Effector memory CD4-positive, alpha-beta T cell (primary cell): ENCODE data around the gene RAD51B.

Experiments used
- DNase-seq, 3 donors: peaks; one replicate each; pipeline ENCODE4 v3.0.0-alpha.2; 2020
- H3K27ac ChIP-seq: 2 replicates; pipeline ENCODE4 v1.7.0; 2013; ENCODE audit warnings: mild to moderate bottlenecking, low read length, moderate library complexity; ENCODE audit not compliant: insufficient read depth, poor library complexity, severe bottlenecking
- H3K27me3 ChIP-seq: replicated peaks from 2 replicates; pipeline ENCODE4 v1.7.0; 2013; ENCODE audit warnings: mild to moderate bottlenecking, low read length; ENCODE audit not compliant: insufficient read depth, control insufficient read depth, poor library complexity, severe bottlenecking
- H3K36me3 ChIP-seq: 2 replicates; pipeline ENCODE4 v1.7.0; 2013; ENCODE audit warnings: mild to moderate bottlenecking, low read length, moderate library complexity; ENCODE audit not compliant: control insufficient read depth, insufficient read depth
- H3K4me1 ChIP-seq: 2 replicates; pipeline ENCODE4 v1.7.0; 2013; ENCODE audit warnings: low read length, mild to moderate bottlenecking; ENCODE audit not compliant: control insufficient read depth, insufficient read depth, poor library complexity, severe bottlenecking
- H3K4me3 ChIP-seq: 2 replicates; pipeline ENCODE4 v1.7.0; 2013; ENCODE audit warnings: low read length, low read depth, mild to moderate bottlenecking; ENCODE audit not compliant: insufficient read depth, poor library complexity, severe bottlenecking
- H3K9me3 ChIP-seq: 2 replicates; pipeline ENCODE4 v1.7.0; 2013; ENCODE audit warnings: mild to moderate bottlenecking, low read length, moderate library complexity; ENCODE audit not compliant: control insufficient read depth

Gene RAD51B

DNA sequence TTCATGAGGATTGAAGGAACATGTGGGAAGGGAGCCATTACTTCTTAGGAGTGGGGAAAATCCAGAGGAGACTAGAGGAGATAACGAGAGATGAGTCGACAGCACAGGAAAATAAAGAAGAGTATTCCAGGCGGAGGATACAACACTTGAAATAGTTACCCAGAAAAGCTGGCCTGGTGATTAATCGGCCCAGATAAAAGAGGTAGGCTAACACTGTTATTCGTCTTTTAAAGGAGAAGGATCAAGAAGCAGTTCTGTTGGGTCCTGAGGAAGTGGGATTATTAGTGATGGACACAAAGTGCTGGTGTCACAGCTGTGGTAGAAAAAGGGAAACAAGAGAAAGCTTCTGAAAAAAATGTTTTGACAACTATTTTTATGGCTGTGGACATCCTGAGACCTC is 548.0 kb downstream of the RAD51B start:
- Histone ChIP-seq H3K4me1 (peaks cover 15% of the 10 kb centered on the region), H3K36me3 (no peaks in the 10 kb centered on the region), H3K4me3 (no peak overlapping the region), H3K27ac (no peak overlapping the region), H3K27me3 (no peaks in the 10 kb centered on the region), H3K9me3 (no peaks in the 10 kb centered on the region)
- no peak for DNase-seq

GRCh38 chr14:68368850-68369249 is 549.3 kb downstream of the RAD51B start:
- Histone ChIP-seq H3K9me3 (no peaks in the 10 kb centered on the region), H3K4me3 (no peak overlapping the region), H3K36me3 (no peaks in the 10 kb centered on the region), H3K4me1 (peaks cover 15% of the 10 kb centered on the region), H3K27ac (peak overlapping the region; percentile 35), H3K27me3 (no peaks in the 10 kb centered on the region)
- no peak for DNase-seq

- H3K27ac ChIP-seq: peak overlapping the region; percentile 25
- no peaks in the 10 kb centered on the region for H3K27me3 ChIP-seq
- peaks cover 15% of the 10 kb centered on the region for H3K4me1 ChIP-seq
These were observed 549.9 kb downstream of the RAD51B start for GRCh38 chr14:68369281-68370056.

DNA sequence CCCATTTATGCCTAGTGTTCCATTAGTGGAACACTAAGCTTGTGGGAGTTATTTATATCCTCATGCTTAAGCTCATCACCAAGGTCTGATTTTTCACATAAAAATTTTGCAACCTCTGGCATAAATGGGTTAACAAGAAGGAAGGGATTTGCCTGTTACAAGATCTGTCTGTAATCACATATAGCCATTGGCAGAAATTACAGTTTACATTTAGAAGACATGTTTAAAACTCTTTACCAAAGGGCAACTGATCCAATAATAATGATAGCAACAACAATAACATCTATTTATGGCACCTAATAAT is 550.4 kb downstream of the RAD51B start:
- Histone ChIP-seq H3K27ac (no peak overlapping the region), H3K36me3 (no peaks in the 10 kb centered on the region), H3K4me3 (no peak overlapping the region), H3K27me3 (no peaks in the 10 kb centered on the region), H3K4me1 (peaks cover 15% of the 10 kb centered on the region), H3K9me3 (no peaks in the 10 kb centered on the region)
- DNase-seq: no peak

More at GRCh38 chr14:68369281-68370056, 549.9 kb downstream of the RAD51B start:
- DNase-seq: no peak
- Histone ChIP-seq H3K4me3 (no peak overlapping the region), H3K36me3 (no peaks in the 10 kb centered on the region), H3K9me3 (no peaks in the 10 kb centered on the region)

DNA sequence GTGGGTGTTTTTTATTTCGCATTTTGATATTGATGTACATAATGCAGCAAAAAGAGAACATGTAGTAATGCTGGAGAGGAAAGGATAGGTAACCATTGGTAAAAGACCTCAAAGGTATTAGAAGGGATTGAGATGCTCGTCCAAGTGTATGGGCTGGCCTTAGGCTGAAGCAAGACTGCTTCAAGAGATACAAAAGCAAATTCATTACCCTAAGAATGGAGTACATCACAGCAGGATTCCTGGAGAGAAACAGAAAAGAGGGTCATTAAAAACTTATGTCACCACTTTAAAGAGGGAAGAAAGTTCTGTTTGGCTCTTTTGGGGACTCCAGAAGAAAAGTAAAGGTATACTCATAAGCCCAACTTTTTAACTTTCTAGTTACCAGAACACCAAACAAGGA is 552.8 kb downstream of the RAD51B start:
- peaks cover 22% of the 10 kb centered on the region for H3K4me1 ChIP-seq
- H3K36me3 ChIP-seq: no peaks in the 10 kb centered on the region
- no peaks in the 10 kb centered on the region for H3K27me3 ChIP-seq
- no peak overlapping the region for H3K27ac ChIP-seq
- H3K9me3 ChIP-seq: no peaks in the 10 kb centered on the region
- DNase-seq: no peak
- H3K4me3 ChIP-seq: no peak overlapping the region

GRCh38 chr14:68373124-68373646 is 553.6 kb downstream of the RAD51B start:
- no peak overlapping the region for H3K27ac ChIP-seq
- H3K4me1 ChIP-seq: peaks cover 23% of the 10 kb centered on the region
- no peak overlapping the region for H3K4me3 ChIP-seq
- H3K9me3 ChIP-seq: no peaks in the 10 kb centered on the region
- DNase-seq: no peak
- H3K36me3 ChIP-seq: no peaks in the 10 kb centered on the region
- H3K27me3 ChIP-seq: no peaks in the 10 kb centered on the region

DNA sequence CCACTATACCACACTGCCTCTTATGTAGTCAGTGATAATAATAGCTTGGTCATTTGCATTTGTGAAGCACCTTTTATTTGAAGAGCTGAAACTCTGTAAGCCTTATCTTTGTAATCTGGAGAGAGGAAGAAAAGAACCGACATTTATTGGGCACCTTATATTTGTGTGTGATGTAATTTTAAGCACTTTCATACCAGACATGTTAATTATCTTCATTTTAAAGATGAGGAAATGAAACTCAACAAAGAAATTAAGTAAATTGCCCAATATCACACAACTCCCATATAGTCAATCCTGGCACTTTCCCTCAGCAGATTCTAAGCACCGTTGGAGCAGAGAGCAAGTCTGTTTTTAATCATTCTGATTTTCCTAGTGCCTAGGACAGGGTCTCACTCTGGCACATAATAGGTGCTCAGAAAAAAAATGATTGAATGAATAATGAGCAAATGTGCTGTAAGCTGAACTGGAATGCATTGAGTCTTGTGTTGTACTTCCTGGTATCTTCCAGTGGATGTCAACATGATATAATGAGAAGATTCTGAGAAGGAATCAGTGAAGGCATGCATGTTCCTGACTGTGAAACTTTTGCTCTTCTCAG is 554.4 kb downstream of the RAD51B start:
- Histone ChIP-seq H3K4me1 (peaks cover 17% of the 10 kb centered on the region), H3K27me3 (no peaks in the 10 kb centered on the region), H3K27ac (no peak overlapping the region), H3K9me3 (no peaks in the 10 kb centered on the region), H3K4me3 (no peak overlapping the region), H3K36me3 (no peaks in the 10 kb centered on the region)
- DNase-seq: no peak

DNA sequence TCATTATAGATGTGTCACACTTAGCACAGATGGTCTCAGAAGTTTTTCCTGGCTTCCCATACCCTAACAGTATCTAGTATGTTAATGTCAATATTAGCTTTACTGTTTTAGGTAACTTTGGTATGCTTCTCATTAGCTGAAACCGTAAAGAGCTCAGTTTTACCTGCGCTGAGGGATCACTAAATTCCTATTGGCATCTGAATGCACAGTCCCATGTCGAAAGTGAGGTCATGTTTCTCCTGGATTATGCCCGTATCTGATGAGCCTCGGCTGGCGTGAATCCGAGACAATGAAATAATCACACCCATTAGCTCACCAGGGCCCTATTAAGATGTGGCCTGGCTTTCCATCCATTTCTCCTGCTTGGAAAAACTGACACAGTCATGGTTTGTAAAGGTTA is 555.1 kb downstream of the RAD51B start:
- no peaks in the 10 kb centered on the region for H3K9me3 ChIP-seq
- no peak for DNase-seq
- H3K4me3 ChIP-seq: no peak overlapping the region
- no peaks in the 10 kb centered on the region for H3K27me3 ChIP-seq
- no peak overlapping the region for H3K27ac ChIP-seq
- no peaks in the 10 kb centered on the region for H3K36me3 ChIP-seq
- H3K4me1 ChIP-seq: peaks cover 15% of the 10 kb centered on the region

GRCh38 chr14:68375376-68375775 is 555.8 kb downstream of the RAD51B start:
- no peak overlapping the region for H3K27ac ChIP-seq
- H3K9me3 ChIP-seq: no peaks in the 10 kb centered on the region
- H3K27me3 ChIP-seq: no peaks in the 10 kb centered on the region
- peaks cover 15% of the 10 kb centered on the region for H3K4me1 ChIP-seq
- no peaks in the 10 kb centered on the region for H3K36me3 ChIP-seq
- no peak for DNase-seq
- H3K4me3 ChIP-seq: no peak overlapping the region

- Histone ChIP-seq H3K9me3 (no peaks in the 10 kb centered on the region), H3K27ac (no peak overlapping the region), H3K4me1 (peaks cover 15% of the 10 kb centered on the region), H3K27me3 (no peaks in the 10 kb centered on the region), H3K4me3 (no peak overlapping the region), H3K36me3 (no peaks in the 10 kb centered on the region)
- no peak for DNase-seq
These were observed 556.6 kb downstream of the RAD51B start for GRCh38 chr14:68376067-68376779.
